ENCODE measurements around the gene UBASH3B.

Gene UBASH3B

DNA sequence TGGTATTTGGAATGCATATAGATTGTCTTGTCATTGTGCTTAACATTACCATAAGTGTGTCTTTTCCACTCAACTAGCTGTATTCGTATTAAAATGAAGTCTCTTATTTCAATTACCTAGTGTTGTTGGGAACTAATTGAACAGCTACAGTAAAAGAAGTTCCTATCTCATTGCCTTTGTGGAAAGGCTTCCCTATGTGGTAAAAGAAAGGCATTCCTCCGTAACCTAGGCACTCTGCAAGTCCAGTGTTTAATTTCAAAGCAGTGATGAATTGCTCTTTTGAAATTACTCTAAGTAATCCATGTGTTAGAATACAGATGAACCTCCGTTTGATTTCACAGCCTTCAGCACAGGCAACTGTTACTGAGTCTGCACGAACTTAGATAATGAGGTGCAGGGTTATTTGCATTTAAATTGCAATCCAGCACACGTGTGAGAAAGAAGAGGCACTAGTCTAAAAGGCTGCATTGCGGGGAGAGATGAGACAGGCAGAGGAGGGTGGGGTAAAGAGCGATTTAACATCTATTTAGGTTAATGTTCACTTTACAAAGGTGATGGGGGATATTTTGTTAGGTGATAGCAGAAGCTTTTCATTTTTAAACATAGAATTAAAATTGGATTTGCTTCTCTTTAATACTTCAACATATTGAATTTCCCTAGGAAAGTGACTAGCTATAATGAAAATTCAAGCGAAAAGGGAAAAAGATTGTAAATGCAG lies 157.8 kb downstream of the UBASH3B start:
- Histone ChIP-seq H3K27me3 (replicated peaks; ENCODE audit: control insufficient read depth, insufficient read depth, low read length) (no peaks in the 10 kb centered on the region), H3K4me3 (replicated peaks; ENCODE audit: low read depth, low read length) (no peak overlapping the region), H3K36me3 (ENCODE audit: control insufficient read depth, insufficient read depth, low read length) (no peaks in the 10 kb centered on the region)
- DNase-seq (ENCODE audit: extremely low read depth, insufficient read length) = no peak
- TF ChIP-seq CTCF (IDR thresholded peaks at IDR 0.05; ENCODE audit: insufficient read depth, low read length, poor library complexity, severe bottlenecking) = no peak

GRCh38 chr11:122813894-122814270 lies 158.4 kb downstream of the UBASH3B start:
- no peaks in the 10 kb centered on the region for H3K27me3 ChIP-seq (replicated peaks; ENCODE audit: control insufficient read depth, insufficient read depth, low read length)
- TF ChIP-seq CTCF (IDR thresholded peaks at IDR 0.05; ENCODE audit: insufficient read depth, low read length, poor library complexity, severe bottlenecking) = no peak
- no peak for DNase-seq (ENCODE audit: extremely low read depth, insufficient read length)
- no peaks in the 10 kb centered on the region for H3K36me3 ChIP-seq (ENCODE audit: control insufficient read depth, insufficient read depth, low read length)
- no peak overlapping the region for H3K4me3 ChIP-seq (replicated peaks; ENCODE audit: low read depth, low read length)

GRCh38 chr11:122814401-122814800 lies 158.9 kb downstream of the UBASH3B start:
- Histone ChIP-seq H3K36me3 (ENCODE audit: control insufficient read depth, insufficient read depth, low read length) (no peaks in the 10 kb centered on the region), H3K4me3 (replicated peaks; ENCODE audit: low read depth, low read length) (no peak overlapping the region), H3K27me3 (replicated peaks; ENCODE audit: control insufficient read depth, insufficient read depth, low read length) (no peaks in the 10 kb centered on the region)
- peak; percentile 39 for TF ChIP-seq CTCF (IDR thresholded peaks at IDR 0.05; ENCODE audit: insufficient read depth, low read length, poor library complexity, severe bottlenecking)
- no peak for DNase-seq (ENCODE audit: extremely low read depth, insufficient read length)

DNA sequence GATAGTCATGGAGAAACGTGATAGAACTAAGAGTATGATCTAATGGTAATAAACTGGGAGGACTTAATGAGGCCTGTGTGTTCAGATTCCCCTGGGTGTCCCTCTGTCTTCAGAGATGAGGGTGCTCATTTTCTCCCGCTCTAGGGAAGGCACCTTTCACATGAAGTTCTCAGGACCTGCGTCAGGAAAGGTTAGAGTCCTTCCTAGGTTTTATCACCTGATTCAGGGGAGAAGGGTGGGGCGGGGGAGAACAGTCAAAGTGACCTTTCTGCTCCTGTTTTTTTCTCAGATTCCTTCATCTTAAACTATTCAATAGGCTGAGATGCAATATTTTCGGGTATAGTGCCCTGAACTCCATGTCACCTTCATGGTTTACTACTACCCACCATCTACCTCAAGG lies 160.4 kb downstream of the UBASH3B start:
- Histone ChIP-seq H3K4me3 (replicated peaks; ENCODE audit: low read depth, low read length) (no peak overlapping the region), H3K27me3 (replicated peaks; ENCODE audit: control insufficient read depth, insufficient read depth, low read length) (no peaks in the 10 kb centered on the region), H3K36me3 (ENCODE audit: control insufficient read depth, insufficient read depth, low read length) (no peaks in the 10 kb centered on the region)
- no peak for TF ChIP-seq CTCF (IDR thresholded peaks at IDR 0.05; ENCODE audit: insufficient read depth, low read length, poor library complexity, severe bottlenecking)
- DNase-seq (ENCODE audit: extremely low read depth, insufficient read length) = no peak

DNA sequence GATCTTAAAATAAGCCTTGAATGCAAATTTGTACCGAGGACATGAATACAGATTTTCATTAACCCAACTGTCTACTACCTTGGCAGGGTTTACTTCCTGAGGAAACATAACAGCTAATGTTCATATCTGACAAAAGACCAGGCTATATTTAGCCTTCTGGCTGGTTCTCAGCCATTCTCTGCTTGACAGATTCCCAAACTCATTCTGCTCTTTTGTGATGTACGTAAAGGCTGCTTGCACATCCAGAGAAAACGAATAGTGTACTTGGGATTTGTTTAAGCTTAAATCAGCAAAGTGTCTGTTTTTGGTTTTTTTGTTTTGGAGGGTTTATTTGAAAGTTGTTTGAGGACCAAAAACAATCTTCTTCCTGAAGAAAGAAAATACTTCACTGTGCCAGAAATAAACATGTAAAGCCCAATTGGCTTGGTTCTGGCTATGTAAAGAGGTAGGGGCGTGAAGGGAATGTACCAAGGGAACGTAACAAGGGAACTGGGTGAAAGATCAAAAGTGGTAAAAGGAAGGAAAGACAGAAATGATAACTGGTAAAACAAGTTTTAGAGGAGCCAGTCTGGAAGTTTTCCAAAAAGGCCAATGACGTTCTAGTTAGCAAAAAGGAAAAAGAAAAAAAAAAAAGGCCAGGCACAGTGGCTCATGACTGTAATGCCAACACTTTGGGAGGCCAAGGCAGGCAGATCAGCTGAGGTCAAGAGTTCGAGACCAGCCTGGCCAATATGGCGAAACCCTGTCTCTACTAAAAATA lies 161.4 kb downstream of the UBASH3B start:
- no peak for DNase-seq (ENCODE audit: extremely low read depth, insufficient read length)
- H3K4me3 ChIP-seq (replicated peaks; ENCODE audit: low read depth, low read length) = no peak overlapping the region
- no peak for TF ChIP-seq CTCF (IDR thresholded peaks at IDR 0.05; ENCODE audit: insufficient read depth, low read length, poor library complexity, severe bottlenecking)
- H3K36me3 ChIP-seq (ENCODE audit: control insufficient read depth, insufficient read depth, low read length) = no peaks in the 10 kb centered on the region
- no peaks in the 10 kb centered on the region; the same call in 1 of the 2 replicates for H3K27me3 ChIP-seq (replicated peaks; ENCODE audit: control insufficient read depth, insufficient read depth, low read length)

Measured in GM06990 (cell line).